Progenitor cell of endocrine pancreas (in vitro differentiated cells): ENCODE measurements around the gene ACTR1B. TPM values are rescaled to one million over a fixed set of nuclear protein-coding genes. Genes with fewer than 3 reads are reported as not detected.

ENCODE experiments used
- DNase-seq: peaks from one replicate; pipeline ENCODE4 v3.0.0; 2021; ENCODE audit warnings: low spot score; ENCODE audit not compliant: unreplicated experiment
- H3K27ac Mint-ChIP-seq: 2 replicates; pipeline ENCODE4 v1.8.0; 2021; ENCODE audit warnings: mild to moderate bottlenecking, moderate library complexity, mixed read lengths
- H3K27me3 Mint-ChIP-seq: 2 replicates; pipeline ENCODE4 v1.8.0; 2021; ENCODE audit warnings: mixed read lengths
- H3K36me3 Mint-ChIP-seq: 2 replicates; pipeline ENCODE4 v1.8.0; 2022; ENCODE audit warnings: mixed read lengths; ENCODE audit not compliant: insufficient read depth
- H3K4me1 Mint-ChIP-seq: 2 replicates; pipeline ENCODE4 v1.8.0; 2021; ENCODE audit warnings: low read depth, mixed read lengths
- H3K4me3 Mint-ChIP-seq: 2 replicates; pipeline ENCODE4 v1.8.0; 2021; ENCODE audit warnings: low read depth, mild to moderate bottlenecking, moderate library complexity, mixed read lengths
- H3K9me3 Mint-ChIP-seq: 2 replicates; pipeline ENCODE4 v1.8.0; 2021; ENCODE audit warnings: low read depth, mixed read lengths
- total RNA-seq: library from RNA; stranded (reverse); gene quantifications from 2 replicates; pipeline ENCODE4 v1.2.1, GENCODE V29; 2021
- TF ChIP-seq, protein P1 (sequence below): fragments of 200-600 bp; sonication (generic); IDR thresholded peaks from one replicate; pipeline ENCODE4 v1.5.0; 2021; ENCODE audit warnings: antibody characterized with exemption, mild to moderate bottlenecking; ENCODE audit not compliant: unreplicated experiment

Gene ACTR1B
- total RNA-seq, 1 donor from 2014 or later, result 88.5 TPM

GRCh38 chr2:97656905-97657587 lies 6.8 kb downstream of the ACTR1B start:
- H3K4me3 Mint-ChIP-seq, result no peak overlapping the region

GRCh38 chr2:97656129-97656755 lies 7.6 kb downstream of the ACTR1B start:
- no peak for DNase-seq
- peaks cover 35% of the 10 kb centered on the region for H3K36me3 Mint-ChIP-seq
- TF ChIP-seq, protein P1, sequence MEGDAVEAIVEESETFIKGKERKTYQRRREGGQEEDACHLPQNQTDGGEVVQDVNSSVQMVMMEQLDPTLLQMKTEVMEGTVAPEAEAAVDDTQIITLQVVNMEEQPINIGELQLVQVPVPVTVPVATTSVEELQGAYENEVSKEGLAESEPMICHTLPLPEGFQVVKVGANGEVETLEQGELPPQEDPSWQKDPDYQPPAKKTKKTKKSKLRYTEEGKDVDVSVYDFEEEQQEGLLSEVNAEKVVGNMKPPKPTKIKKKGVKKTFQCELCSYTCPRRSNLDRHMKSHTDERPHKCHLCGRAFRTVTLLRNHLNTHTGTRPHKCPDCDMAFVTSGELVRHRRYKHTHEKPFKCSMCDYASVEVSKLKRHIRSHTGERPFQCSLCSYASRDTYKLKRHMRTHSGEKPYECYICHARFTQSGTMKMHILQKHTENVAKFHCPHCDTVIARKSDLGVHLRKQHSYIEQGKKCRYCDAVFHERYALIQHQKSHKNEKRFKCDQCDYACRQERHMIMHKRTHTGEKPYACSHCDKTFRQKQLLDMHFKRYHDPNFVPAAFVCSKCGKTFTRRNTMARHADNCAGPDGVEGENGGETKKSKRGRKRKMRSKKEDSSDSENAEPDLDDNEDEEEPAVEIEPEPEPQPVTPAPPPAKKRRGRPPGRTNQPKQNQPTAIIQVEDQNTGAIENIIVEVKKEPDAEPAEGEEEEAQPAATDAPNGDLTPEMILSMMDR, result no peak
- H3K4me3 Mint-ChIP-seq, result no peak overlapping the region
- no peaks in the 10 kb centered on the region for H3K27me3 Mint-ChIP-seq
- peaks cover 20% of the 10 kb centered on the region for H3K9me3 Mint-ChIP-seq
- no peaks in the 10 kb centered on the region for H3K4me1 Mint-ChIP-seq
- H3K27ac Mint-ChIP-seq, result no peak overlapping the region

More at GRCh38 chr2:97656905-97657587, 6.8 kb downstream of the ACTR1B start:
- Mint-ChIP-seq H3K9me3 (peaks cover 20% of the 10 kb centered on the region), H3K36me3 (peaks cover 37% of the 10 kb centered on the region), H3K27me3 (no peaks in the 10 kb centered on the region), H3K27ac (no peak overlapping the region), H3K4me1 (peaks cover 7% of the 10 kb centered on the region)
- DNase-seq, result no peak
- TF ChIP-seq, protein P1, result no peak

DNA sequence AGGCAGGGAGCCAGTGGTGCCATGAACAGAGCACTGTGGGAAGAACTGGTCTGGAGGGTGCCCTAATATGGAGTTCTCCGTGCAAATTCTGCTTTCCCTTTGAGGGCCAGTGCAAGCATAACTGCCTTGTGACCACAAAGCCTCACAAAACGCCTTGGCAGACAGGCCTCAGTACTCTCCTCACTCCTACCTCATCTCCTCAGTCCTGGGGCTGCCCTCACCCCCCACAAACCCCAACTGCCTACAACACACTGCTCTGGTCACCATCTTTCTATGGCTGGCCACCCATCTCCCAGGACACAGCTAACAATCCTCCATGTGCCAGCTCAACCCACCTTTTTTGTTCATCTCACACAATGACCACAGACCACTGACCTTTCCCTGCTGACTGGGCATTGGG lies 9.1 kb downstream of the ACTR1B start:
- Mint-ChIP-seq H3K4me1 (no peaks in the 10 kb centered on the region), H3K4me3 (no peak overlapping the region), H3K36me3 (peaks cover 37% of the 10 kb centered on the region), H3K9me3 (peaks cover 20% of the 10 kb centered on the region), H3K27me3 (no peaks in the 10 kb centered on the region), H3K27ac (no peak overlapping the region)
- TF ChIP-seq, protein P1, result no peak
- no peak for DNase-seq

DNA sequence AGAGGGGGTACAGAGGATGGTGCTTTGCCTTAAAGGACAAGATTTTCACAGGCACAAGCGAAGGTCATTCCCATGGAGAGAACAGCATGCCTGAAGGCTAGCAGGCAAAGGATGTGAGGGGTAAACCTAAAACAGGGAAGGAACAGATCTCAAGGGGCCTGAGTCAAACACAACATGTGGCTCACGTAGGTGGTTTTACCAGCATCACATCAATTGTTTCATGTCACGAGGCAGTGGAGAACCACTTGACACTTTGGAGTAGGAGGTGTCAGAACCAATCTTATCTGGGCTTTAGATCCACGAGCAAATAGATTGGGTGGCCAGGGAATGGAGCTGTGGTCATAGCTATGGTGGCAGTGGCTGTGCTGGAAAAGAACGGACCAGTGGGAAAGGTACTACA lies 9.5 kb downstream of the ACTR1B start:
- Mint-ChIP-seq H3K27me3 (no peaks in the 10 kb centered on the region), H3K4me3 (no peak overlapping the region), H3K36me3 (peaks cover 42% of the 10 kb centered on the region), H3K4me1 (no peaks in the 10 kb centered on the region), H3K27ac (peak overlapping the region; percentile 70), H3K9me3 (peaks cover 20% of the 10 kb centered on the region)
- TF ChIP-seq, protein P1, result no peak
- DNase-seq, result no peak

GRCh38 chr2:97653874-97654273 lies 10.0 kb downstream of the ACTR1B start:
- Mint-ChIP-seq H3K9me3 (peaks cover 20% of the 10 kb centered on the region), H3K27ac (peak overlapping the region; percentile 2), H3K36me3 (peaks cover 45% of the 10 kb centered on the region), H3K27me3 (no peaks in the 10 kb centered on the region), H3K4me3 (no peak overlapping the region), H3K4me1 (no peaks in the 10 kb centered on the region)
- no peak for DNase-seq
- TF ChIP-seq, protein P1, result no peak
